GM12865 (cell line): ENCODE data around the gene TICAM2.

Experiments
- DNase-seq: peaks from one replicate; pipeline ENCODE4 v3.0.0; 2010; ENCODE audit warnings: low read depth
- H3K4me3 ChIP-seq: 2 replicates; pipeline ENCODE4 v1.5.1; 2011; ENCODE audit warnings: mild to moderate bottlenecking, low read depth, low read length, control low read depth
- TF ChIP-seq, protein P1 (sequence below): IDR thresholded peaks from 2 replicates; pipeline ENCODE4 v1.5.1; 2011; ENCODE audit warnings: low read length, control low read depth, low read depth, inconsistent platforms; ENCODE audit not compliant: insufficient read depth; ENCODE audit errors: missing control alignments

Gene TICAM2

DNA sequence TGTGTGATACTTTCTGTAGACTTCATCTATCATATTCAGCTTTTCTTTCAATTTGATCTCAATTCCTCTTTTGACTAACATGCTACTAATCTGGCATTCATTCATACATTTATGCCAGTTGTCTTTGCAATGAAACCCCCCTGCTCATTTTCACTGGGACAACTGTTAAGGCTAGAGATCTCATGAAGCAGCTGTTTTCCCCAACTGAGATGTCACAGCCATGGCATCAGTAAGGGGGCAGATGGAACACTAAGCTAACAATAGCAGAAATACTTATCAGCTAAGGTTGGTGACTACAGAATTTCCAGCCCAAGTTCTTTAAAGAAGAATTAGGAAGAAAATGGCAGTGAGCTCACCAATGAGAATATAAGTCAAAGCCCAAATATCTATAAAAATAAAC lies 14.2 kb upstream of the TICAM2 start:
- DNase-seq = no peak
- TF ChIP-seq, protein P1, sequence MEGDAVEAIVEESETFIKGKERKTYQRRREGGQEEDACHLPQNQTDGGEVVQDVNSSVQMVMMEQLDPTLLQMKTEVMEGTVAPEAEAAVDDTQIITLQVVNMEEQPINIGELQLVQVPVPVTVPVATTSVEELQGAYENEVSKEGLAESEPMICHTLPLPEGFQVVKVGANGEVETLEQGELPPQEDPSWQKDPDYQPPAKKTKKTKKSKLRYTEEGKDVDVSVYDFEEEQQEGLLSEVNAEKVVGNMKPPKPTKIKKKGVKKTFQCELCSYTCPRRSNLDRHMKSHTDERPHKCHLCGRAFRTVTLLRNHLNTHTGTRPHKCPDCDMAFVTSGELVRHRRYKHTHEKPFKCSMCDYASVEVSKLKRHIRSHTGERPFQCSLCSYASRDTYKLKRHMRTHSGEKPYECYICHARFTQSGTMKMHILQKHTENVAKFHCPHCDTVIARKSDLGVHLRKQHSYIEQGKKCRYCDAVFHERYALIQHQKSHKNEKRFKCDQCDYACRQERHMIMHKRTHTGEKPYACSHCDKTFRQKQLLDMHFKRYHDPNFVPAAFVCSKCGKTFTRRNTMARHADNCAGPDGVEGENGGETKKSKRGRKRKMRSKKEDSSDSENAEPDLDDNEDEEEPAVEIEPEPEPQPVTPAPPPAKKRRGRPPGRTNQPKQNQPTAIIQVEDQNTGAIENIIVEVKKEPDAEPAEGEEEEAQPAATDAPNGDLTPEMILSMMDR = no peak
- H3K4me3 ChIP-seq = no peak overlapping the region

DNA sequence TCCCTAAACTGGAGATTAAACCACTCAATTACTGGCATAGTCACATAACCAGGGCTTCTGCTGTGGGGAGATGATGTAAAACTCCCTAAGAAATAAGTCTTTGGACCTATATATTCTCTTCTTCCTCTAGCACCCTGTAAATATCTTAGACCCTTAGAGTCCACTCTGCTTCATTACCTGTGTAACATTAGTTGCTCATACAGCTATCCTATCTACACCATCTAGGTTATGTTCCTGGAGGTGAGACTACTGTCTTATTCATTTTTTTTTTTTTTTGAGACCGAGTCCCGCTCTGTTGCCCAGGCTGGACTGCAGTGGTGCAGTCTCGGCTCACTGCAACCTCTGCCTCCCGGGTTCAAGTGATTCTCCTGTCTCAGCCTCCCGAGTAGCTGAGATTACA lies 9.6 kb upstream of the TICAM2 start:
- DNase-seq = no peak
- TF ChIP-seq, protein P1 = no peak
- H3K4me3 ChIP-seq = no peak overlapping the region

- no peak for DNase-seq
- TF ChIP-seq, protein P1 = no peak
Observed at GRCh38 chr5:115607935-115608334, 5.7 kb upstream of the TICAM2 start.

DNA sequence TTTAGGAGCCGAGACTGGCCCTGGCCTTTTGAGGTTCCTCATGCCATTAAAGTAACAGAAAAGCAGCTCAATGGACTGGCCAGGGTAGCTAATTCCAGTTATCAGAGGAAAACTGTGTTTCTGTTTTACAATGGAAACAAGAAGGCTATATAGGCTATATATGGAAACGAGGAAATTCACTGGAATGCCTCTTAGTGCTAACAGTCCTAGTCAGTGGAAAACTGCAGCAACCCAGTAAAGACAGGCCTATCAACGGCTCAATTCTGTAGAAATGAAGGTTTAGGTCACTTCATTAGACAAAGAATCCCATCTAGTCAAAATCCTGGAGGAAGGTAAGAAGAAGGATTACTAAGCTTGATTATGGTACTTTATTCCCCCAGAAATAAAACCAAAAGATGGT lies 3.2 kb upstream of the TICAM2 start:
- TF ChIP-seq, protein P1 = no peak
- no peak for DNase-seq
- H3K4me3 ChIP-seq = no peak overlapping the region

More at GRCh38 chr5:115607935-115608334, 5.7 kb upstream of the TICAM2 start:
- H3K4me3 ChIP-seq = no peak overlapping the region

GRCh38 chr5:115602591-115603125 lies 379 bp upstream of the TICAM2 start:
- H3K4me3 ChIP-seq = peak overlapping the region; percentile 86
- DNase-seq = no peak

DNA sequence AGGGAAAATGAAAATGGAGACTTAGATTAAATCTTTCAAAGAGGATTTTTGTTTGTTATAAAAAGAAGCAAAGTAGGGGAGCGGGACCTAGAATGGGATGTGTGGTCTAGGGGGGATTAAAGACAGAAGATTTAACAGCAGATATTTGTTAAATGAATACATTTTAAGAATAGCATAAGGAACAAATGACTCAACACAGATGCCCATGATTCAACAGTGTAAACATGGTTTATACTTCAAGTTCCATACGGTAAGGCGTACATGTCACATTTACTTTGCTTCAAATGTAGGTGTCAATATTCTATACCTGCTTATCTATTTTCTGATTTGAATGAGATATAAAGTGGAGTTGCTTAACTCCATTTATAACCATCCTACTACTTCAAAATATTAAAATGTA lies 1.5 kb downstream of the TICAM2 start:
- no peak for DNase-seq
- TF ChIP-seq, protein P1 = no peak
- H3K4me3 ChIP-seq = peak overlapping the region; percentile 86

More at GRCh38 chr5:115602591-115603125, 379 bp upstream of the TICAM2 start:
- TF ChIP-seq, protein P1 = no peak

- no peak for DNase-seq
- peak overlapping the region; percentile 9; the same call in 1 of the 2 replicates for H3K4me3 ChIP-seq
- TF ChIP-seq, protein P1 = no peak
Observed at GRCh38 chr5:115599924-115600323, 2.4 kb downstream of the TICAM2 start.
